Adrenal gland (tissue), 5 donors: ENCODE data around the gene USE1.

Experiments used
- POLR2A ChIP-seq, 2 donors: fragments of 450-650 bp; IDR thresholded peaks; one replicate each; pipeline ENCODE4 v1.6.1; 2017; ENCODE audit warnings: antibody characterized with exemption in 2 of 2, mild to moderate bottlenecking in 2 of 2, moderate library complexity in 1 of 2
- TF ChIP-seq, protein P1 (sequence below), 6 experiments: fragments of 450-650 bp in 4 of 6; fragments of 200-600 bp in 2 of 6; sonication (generic) in 1 of 6; IDR thresholded peaks; 1 replicate in 5 of 6; 2 replicates in 1 of 6; pipeline versions ENCODE4 v1.5.1 to v1.8.0; 2016 to 2021; ENCODE audit warnings: antibody characterized with exemption in 6 of 6, mild to moderate bottlenecking in 2 of 6, moderate library complexity in 1 of 6
- donor health status: DM: no; HTN: no; CAD: no.

DNA sequence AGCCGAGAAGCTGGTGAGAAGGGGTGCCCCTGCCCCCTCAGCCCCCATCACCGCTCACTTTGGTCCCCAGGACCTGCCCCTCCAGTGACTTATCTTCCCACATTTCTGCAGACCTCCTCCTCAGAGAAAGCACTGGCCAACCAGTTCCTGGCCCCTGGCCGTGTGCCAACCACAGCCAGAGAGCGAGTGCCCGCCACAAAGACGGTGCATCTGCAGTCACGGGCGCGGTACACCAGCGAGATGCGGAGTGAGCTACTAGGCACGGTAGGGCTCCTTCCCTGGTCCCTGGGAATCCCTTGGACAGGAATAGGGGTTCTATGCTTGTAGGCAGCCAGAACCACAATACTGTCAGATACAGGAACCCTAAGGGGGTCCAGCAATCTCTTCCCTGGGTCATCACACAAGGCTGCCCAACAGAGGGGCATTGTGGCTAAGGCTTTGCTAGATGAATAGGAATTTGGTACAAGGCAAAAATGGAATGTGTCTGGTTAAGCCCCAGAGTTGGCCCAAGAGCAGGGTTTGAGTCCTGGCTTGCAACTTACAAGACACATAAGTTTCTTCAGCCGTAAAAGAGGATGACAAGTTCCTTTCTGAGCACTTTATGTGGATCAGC is 1.0 kb downstream of the USE1 start:
- no peak for TF ChIP-seq POLR2A (IDR thresholded peaks at IDR 0.05)
- TF ChIP-seq, protein P1, sequence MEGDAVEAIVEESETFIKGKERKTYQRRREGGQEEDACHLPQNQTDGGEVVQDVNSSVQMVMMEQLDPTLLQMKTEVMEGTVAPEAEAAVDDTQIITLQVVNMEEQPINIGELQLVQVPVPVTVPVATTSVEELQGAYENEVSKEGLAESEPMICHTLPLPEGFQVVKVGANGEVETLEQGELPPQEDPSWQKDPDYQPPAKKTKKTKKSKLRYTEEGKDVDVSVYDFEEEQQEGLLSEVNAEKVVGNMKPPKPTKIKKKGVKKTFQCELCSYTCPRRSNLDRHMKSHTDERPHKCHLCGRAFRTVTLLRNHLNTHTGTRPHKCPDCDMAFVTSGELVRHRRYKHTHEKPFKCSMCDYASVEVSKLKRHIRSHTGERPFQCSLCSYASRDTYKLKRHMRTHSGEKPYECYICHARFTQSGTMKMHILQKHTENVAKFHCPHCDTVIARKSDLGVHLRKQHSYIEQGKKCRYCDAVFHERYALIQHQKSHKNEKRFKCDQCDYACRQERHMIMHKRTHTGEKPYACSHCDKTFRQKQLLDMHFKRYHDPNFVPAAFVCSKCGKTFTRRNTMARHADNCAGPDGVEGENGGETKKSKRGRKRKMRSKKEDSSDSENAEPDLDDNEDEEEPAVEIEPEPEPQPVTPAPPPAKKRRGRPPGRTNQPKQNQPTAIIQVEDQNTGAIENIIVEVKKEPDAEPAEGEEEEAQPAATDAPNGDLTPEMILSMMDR (IDR thresholded peaks at IDR 0.05) = no peak
